HG03025 (cell line): Measurements from ENCODE around the gene CAP1.

Experiments
- ATAC-seq: cut with Tn5 transposase; IDR thresholded peaks from one replicate; pipeline ENCODE4 v1.9.1; 2021; ENCODE audit warnings: mild to moderate bottlenecking, moderate library complexity; ENCODE audit not compliant: unreplicated experiment, low FRiP score

CAP1 gene

DNA sequence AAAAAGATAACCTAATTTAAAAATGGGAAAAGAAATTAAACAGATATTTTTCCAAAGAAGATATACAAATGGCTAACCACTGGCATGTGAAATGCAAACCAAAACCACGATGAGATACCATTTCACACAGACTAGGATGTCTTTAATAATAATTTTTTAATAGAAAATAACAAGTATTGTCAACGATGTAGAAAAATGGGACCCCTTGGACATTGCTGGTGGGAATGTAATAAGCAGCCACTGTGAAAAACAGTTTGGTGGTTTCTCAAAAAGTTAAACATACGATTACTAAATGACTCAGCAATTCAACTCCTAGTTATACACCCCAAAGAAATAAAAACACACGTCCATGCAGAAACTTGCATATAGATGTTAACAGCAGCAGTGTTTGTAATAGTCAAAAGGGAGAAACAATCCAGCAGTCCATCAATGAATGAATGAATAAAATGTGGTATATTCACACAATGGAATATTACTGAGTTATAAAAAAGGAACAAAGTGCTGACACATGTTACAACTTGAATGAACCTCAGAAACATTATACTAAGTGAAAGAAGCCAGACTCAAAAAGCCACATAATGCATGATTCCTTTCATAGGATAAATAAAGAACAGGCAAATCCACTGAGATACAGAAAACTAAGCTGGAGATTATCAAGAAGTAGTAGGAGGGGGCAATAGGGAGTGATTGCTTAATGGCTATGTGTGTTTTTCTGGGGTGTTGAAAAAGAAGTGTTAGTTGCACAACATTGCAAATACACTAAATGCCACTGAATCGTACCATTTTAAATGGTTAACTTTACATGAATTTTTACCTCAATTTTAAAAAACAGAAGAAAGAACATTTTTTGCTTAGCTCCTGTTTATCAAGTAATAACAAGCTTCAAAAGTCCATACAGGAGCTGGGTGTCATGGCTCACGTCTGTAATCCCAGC is 52.4 kb downstream of the CAP1 start:
- ATAC-seq = no peak

DNA sequence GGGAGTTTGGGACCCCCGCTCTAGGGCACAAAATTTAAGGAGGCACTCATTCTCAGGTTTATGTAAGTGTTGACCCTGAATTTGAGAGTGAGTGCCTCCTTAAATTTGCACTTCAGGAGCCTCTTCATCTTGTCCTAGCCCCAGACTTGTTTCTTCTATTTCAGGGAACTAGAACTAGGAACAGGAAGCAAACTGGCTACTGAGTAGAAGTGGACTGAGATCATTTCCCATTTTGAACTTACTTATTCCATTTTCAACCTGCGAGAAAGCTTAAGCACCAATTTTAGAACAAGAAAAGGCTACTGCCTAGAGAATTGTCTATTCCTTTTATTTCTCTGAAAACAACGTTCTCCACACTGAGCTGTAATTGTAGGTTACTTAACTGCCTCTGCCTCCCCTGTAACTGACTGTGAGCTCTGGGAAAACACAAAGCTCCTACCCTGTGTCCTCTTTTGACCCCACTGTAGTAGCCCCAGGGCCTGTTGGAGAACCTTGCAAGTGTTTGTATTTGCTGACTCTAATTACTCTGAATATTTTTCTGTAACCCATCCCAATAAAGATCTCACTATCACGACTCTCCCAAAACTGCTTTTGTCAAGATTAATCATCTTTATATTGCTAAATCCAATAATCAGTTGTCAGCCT is 54.1 kb downstream of the CAP1 start:
- ATAC-seq = no peak

DNA sequence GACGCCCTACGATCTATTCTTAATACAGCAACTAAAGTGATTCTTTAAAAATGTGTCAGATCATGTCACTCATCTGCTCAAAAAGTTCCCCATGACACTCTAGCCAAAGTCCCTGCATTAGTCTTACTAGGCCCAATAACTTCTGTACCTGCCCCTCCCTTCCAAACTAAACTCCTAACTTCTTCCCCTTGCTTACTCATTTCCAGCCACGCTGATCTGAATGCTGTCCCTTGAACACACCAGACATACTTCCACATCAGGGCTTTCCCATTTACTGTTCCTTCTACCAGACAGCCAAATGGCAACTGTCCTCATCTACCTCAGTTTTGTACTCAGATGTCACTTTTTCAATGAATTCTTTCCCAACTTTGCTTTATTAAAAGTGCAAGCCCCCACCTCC is 55.3 kb downstream of the CAP1 start:
- no peak for ATAC-seq

DNA sequence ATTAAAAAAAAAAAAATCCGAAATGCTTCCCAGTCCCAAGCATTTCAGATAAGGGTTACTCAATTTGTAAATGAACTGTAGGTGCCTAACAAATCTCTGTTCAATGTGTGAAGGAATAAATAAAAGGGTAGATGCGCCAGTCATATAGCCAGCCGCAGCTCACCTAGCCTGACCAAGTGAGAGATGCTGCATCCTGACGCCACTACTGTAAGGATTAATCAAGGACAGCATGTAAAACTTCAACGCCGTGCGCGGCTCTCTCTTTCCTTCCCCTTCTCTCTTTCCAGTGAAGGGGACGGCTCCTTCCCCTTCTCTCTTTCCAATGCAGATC is 56.1 kb downstream of the CAP1 start:
- ATAC-seq = peak; percentile 10

DNA sequence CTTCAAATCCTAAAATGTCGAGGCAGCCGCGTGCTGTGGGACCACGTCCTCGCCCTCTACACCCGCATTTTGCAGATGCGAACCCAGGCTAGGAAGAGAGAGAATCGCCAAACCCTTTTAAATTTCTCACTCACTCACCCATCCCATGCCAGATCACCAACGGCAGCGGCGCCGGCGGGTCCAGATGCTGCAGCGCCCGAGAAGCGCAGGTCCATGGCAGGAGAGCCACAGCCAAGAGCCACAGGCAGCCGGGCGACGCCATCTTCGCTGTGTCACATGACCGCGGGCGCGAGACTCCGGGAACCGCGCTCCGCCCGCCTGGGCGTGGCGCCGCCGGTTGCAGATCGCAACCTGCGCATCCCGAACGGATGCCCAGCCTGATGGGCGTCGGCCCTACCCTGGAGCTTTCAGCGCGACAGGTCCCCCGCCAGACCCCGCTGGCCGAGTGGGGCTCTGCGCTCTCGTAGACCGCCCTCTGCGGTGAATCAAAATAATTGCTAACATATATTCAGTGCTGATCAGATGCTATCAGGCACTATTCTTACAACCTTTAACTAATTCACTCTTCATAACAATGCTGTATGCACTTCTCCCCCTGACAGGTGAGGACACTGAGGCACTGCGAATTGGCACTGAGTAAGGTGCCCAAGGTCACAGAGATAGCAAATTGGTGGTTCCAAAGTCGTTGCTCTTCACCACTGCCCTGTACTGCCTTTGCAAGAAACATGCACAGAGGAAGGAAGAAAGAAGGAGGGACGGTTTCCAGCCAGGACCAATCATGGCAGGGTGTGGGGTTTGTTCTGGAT is 56.7 kb downstream of the CAP1 start, which contains the start of gene PPT1:
Gene PPT1, minus strand, starts transcription at position 276 of the 806 bp plus-strand sequence. Its CDS starts 14 bp downstream, at position 262.
- ATAC-seq = peak; percentile 71

DNA sequence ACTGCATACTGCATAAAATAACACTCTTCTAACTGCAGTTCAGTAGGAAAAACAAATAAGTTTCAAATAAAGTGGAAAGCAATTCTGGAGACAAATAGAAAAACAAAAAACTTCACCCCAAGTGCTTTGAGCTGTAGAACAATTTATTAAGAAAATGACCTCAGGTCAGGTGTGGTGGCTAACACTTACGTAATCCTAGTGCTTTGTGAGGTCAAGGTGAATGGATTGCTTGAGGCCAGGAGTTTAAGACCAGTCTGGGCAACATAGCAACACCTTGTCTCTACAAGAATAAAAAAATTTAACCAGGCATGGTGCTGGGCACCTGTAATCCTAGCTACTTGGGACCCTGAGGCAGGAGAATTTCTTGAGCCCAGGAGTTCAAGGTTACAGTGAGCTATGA is 61.5 kb downstream of the CAP1 start:
- no peak for ATAC-seq

DNA sequence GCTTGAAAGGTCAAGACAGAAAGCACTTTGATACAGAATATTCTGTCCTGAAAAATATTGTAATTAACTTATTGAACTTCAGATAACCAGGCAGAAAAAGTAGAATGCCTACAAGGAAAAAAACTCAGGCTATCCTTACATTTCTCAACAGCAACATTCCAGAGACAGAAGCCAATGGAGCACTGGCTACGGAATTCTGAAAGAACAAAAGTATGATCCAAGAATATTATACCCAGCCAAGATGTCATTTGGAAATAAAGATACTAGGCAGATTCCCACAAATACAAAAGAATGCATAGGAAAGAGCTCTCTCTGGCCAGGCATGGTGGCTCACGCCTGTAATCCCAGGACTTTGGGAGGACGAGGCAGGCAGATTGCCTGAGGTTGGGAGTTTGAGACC is 62.4 kb downstream of the CAP1 start:
- no peak for ATAC-seq

DNA sequence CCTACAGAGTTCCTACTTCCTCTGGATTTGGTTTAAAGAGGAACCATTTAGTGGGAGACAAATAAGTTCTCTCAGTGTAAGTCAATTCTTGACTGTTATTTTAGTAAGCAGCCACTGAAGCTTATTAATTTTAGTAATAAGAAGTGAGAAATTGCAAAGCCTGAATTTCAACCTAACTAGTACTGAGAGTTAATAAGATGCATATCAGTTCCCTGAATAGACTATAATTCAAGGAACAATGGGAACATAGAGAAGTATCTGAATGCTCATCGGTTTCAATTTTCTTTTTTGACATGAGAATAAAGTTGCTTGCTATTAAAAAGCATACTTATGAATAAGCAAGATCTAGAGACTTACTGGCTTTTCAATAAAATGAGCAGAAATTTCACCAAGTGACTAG is 64.5 kb downstream of the CAP1 start:
- ATAC-seq = no peak

DNA sequence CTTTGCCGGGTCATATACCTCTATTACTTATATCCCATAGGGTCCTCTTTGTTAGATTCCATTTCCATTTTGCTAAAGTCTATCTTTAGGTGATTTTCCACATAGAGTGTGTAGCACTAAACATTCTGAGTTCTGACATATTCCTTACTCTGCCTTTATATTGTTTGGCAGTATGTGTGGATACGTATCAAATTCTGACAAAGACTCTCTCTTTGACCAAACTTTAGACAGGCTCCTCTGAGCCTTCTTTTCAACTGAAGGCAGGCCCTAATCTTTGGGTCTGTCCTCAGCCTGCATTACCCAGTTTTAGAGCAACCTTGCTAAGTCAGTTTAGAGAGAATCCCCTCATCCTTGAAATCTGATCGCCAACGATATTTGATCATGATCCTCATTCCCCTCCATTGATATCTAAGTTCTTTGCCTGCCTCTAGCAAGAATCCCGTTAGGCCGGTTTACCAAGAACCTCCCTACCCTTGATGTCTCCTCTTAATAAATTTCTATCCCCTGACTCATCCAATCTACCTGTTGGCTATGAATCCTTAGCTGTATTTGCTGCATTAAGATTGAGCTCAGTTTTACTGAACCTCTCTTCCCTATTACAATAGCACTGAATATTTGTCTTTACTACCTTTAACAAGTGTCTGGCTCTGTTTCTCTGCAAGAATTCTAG is 66.9 kb downstream of the CAP1 start:
- no peak for ATAC-seq

DNA sequence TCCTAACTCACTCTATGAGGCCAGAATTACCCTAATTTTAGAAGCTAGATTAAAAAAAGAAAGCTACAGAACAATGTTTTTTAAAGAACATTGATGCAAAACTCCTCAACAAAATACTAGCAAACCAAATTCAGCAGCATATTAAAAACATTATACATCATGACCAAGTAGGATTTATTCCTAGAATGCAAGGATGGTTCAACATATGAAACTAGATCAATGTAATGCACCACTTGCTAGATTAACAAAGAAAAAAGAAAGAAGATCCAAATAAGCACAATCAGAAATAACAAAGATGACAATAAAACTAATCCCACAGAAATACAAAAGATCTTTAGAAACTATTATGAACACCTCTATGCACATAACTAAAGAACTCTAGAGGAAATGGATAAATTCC is 69.9 kb downstream of the CAP1 start:
- ATAC-seq = no peak

DNA sequence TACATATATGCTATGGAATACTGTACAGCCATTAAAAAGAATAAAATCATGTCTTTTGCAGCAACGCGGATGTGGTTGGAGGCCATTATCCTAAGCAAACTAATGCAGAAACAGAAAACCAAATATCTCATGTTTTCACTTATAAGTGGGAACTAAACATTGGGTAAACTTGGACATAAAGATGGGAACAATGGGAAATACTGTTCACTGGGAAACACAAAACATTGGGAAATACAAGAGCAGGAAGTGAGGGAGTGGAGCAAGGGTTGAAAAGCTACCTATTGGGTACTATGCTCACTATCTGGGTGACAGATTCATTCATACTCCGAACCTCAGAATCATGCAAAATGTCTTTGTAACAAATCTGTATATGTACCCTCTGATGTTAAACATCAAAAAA is 73.9 kb downstream of the CAP1 start:
- no peak for ATAC-seq

DNA sequence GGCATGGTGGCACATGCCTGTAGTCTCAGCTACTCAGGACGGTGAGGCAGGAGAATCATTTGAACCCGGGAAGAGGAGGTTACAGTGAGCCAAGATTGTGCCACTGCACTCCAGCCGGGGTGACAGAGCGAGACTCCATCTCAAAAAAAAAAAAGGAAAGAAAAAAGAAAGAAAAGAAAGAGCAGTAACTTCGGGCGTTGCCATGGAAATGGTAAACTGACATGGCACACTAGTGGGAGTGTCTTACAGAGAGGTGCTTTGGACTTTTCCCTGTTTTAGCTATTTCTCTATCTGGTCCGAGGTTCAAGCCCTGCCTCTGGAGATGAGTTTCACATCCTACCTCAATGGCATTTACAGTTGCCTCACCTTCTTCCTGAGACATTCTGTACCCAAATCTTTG is 79.6 kb downstream of the CAP1 start:
- ATAC-seq = no peak
